Raji (cell line): Measurements from ENCODE around the gene ISCA1.

Experiments used
- POLR2A ChIP-seq: IDR thresholded peaks from 2 replicates; pipeline ENCODE4 v1.6.1; 2011; ENCODE audit warnings: low read depth, low read length, control low read depth; ENCODE audit not compliant: insufficient read depth

Gene ISCA1

GRCh38 chr9:86298873-86299272 is 16.5 kb upstream of the ISCA1 start:
- no peak for TF ChIP-seq POLR2A

DNA sequence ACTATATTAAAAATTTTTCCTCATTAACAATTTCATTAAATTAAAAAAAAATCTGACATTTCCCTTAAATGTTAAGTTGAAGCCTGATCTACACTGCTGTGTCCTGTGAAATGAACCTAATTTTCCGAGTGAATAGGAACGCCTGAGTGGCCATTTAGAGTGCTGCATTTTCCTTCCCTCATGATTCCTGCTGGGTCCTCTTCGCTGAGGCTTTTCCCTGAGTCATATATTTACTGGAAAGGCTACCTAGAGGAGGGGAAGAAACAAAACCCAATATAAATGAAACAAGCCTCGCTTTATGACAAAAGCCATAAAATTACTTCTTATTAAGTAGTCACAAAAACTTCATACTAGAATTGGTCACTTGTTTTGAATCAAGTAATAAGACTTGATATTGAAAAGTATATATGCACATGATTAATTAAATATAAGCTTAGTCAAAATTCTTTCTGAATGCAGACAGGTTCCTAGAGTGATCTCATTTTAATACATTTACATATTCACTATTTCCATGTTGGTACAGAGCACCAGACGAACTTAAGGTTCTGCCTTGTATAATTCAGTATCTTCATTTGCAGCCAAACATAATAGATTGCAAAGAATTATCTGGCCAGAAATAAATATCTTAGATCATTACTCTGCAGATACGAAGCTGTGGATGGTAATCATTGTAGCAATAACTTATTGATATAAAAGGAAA is 6.3 kb upstream of the ISCA1 start:
- TF ChIP-seq POLR2A, result no peak

- no peak for TF ChIP-seq POLR2A
Measured at GRCh38 chr9:86287013-86287412, 4.7 kb upstream of the ISCA1 start.

DNA sequence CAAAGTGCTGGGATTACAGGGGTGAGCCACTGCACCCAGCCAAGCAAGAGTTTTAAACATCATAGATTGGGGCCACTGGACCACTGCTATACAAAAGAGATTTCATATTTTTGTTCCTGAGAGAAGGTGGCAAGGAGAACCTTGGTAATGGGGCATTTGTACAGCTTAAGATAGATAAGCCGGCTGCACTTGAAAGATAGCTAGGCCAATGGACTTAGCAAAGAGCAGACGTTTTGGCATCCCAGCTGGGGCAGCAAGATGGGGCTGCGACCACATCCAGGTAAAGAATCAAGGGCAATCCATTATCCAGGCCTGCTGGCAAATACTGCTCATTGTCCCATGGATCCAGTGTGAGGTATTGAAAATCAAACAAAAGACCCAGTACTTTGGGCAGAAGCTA is 3.9 kb upstream of the ISCA1 start:
- TF ChIP-seq POLR2A, result no peak

DNA sequence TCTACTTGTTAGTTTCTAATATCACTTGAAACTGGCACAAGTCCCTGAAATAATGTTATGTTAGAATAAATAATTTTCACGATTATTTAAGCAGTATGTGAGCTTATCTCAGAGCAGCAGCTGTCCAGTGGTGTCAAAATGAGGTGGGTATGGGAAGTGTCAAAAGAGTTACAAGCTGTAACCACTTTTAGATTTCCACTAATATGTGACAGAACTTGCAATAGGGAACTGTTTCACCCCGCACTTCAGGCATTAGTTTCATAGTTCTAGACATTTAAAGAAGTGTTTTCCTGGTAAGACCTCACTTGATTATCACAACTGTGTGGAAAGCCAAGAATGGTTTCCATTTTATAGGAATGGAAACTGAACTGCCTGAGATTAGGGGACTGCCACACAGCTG is 2.9 kb upstream of the ISCA1 start:
- no peak for TF ChIP-seq POLR2A

DNA sequence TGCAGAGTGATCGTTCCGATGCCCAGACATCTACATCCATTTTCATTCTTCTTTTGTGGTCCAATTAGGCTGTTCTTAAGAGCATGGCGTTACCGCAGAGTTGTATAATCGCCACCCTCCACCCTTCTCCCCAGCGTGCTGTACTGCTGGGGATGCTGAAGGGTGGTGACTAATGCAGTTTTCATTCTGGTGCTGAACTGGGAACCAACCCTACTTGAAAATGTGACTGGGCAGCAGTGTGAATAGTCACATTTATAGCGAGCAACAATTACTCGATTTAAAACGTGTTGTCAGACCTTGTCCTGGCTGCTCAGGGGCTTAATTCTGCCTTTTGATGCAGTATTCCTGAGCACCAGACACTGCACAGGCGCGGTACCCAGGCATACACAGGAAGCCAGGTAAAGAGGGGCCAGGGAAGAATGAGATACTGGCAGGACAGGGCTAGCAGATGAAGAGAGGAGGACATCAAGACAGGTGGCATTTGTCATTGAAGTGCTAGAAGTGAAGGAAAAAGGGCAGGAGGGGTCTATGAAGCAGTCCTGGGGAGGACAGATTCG is 719 bp upstream of the ISCA1 start:
- no peak for TF ChIP-seq POLR2A

DNA sequence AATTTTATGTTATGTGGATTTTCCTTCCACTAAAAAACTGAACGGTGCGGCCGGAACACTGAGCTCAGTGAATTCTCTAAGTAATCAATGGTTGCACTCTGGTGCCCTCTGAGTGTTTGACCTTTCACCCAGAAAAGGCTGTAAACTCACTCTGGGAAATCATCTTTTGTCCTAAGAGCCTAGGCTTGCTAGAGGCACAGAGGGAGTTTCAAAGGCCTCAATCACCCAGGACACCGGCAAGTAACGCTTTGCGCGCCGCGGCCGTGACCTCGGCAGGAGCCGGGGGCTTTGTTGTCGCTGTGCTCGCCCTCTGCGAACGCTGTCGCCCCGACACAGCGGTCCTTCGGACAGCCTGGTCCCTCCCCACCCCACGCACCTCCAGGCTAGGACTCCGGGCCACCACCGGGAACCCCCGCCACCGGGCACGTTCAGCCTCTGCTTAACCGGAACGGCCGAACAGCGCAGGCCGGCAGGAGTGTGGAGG is 703 bp downstream of the ISCA1 start:
- no peak for TF ChIP-seq POLR2A

- TF ChIP-seq POLR2A, result no peak
Measured at GRCh38 chr9:86280580-86280979, 1.8 kb downstream of the ISCA1 start.

GRCh38 chr9:86279839-86280238 is 2.5 kb downstream of the ISCA1 start:
- TF ChIP-seq POLR2A, result no peak

GRCh38 chr9:86277072-86277471 is 5.3 kb downstream of the ISCA1 start:
- no peak for TF ChIP-seq POLR2A

DNA sequence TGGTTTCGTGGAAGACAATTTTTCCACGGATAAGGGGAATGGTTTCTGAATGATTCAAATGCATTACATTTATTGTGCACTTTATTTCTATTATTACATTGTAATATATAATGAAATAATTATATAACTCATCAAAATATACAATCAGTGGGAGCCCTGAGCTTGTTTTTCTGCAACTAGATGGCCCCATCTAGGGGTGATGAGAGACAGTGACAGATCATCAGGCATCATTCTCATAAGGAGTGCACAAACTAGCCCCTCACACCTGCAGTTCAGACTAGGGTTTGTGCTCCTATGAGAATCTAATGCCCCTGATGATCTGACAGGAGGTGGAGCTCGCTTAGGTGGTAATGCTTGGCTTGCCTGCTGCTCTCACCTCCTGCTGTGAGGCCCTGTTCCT is 6.4 kb downstream of the ISCA1 start:
- TF ChIP-seq POLR2A, result no peak

DNA sequence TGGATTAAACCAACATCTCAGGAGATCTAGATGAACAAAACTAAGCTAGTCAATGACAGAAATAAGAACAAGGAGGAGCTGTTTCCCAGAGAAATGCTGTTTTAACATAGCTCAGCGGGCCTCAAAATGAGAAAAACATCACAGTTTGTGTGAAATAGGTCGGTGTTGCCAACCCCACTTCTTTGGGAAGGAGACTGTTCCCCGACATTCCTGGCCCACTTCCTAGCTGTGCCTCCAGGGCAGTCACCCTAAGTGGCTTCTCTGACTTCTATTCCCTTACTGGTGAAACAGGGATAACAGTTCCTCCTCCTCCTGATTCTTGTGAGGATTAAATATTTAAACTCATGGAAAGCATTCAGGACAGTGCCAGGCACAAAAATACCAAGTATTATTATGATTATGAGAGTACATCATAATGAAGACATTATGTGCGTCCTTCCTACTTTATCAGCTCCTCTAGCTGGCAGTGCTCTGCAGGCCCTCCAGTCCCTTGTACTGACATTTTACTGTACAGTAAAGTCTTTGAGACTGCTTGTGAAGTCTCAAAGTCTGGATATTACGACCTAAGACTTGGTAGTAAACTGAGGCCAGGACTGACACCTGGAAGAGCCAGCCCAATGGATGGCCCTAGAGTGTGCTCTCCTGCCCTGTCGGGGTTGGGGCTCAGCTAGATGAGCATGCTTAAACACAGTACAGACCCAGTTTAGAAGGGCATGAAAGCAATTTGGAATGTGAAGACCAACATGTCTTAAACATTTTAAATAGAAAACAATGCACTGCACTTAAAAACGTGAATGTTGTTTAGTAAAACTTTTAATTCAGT is 7.3 kb downstream of the ISCA1 start:
- no peak for TF ChIP-seq POLR2A

DNA sequence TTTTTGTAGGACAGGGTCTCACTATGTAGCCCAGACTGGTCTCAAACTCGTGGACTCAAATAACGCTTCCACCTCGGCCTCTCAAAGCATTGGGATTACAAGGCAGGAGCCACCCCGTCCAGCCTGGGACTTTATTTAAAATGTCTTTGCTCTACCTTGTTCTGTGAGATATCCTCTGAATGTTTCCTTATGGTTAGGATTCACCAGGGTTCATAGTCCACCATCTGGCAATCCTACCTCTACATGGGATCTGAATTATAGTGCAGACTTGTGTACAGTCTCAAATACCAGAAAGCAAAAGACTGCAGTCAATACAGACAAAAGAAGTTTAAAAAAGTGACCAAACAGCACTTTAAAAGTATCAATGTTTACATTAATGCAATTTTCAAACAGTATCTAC is 10.1 kb downstream of the ISCA1 start:
- no peak for TF ChIP-seq POLR2A

DNA sequence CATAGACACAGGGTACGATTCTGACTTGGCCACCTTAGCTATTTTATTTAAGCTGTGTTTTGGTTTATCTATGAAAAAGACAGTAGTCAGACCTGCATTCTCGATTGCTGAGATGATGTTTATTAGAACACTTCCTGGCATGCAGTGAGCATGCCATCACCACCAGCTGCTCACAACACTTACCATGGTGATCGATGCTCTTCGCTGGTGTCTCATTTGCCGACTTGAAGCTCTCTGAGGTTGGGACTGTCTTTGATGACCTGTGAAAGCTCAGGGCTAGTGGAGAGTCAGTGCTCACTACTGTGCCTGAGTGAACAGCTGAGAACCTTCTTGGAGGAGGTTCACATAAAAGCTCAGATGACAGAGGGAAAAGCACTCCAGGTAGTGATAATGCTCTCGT is 18.5 kb downstream of the ISCA1 start:
- TF ChIP-seq POLR2A, result no peak

DNA sequence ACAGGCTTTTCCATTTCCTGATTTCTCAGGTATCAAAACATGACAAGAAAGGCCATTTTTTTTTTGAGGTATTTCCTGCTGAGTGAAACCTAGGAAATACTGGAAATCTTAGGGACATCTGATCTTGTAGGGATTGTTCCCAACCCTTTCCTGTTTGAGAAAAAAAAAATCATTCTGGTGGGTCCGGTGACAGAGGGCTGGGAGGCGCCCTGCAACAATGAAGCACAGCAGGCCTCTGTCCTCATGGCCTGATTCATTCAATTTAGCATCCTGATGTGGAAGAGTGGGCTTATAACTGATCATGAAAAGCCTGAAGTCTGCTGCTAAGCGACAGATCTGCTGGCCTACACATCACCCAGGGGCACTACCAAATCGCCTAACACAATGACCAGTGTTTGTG is 19.8 kb downstream of the ISCA1 start:
- no peak for TF ChIP-seq POLR2A

DNA sequence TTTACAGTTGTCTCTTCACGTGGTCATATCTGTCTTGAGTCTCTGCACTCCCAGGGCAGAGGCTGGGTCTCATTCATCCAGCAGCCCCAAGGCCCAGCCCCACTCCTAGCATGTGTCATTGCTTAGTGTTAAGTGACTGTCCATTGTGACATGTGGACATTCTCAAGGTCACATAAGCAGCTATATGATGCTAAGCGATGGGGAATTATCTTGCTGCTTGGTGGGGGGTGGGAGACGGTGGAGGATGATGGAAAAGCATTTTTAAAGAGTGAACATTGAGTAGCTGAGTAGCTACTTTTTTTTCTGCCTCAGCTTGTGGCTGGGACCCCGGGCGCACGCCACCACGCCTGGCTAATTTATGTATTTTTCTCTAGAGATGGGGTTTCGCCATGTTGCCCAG is 22.8 kb downstream of the ISCA1 start, which contains the start of gene C9orf153:
TSS of gene C9orf153 (minus strand) at position 101 of the 400 bp plus-strand sequence. CDS start 30,054 bp downstream, outside the sequence.
- TF ChIP-seq POLR2A, result no peak
